Astrocyte of the hippocampus (primary cell): ENCODE measurements around the gene EML3.

ENCODE experiments used
- DNase-seq: peaks from one replicate; pipeline ENCODE4 v3.0.0; 2011; ENCODE audit warnings: low read depth, low spot score

Gene EML3

DNA sequence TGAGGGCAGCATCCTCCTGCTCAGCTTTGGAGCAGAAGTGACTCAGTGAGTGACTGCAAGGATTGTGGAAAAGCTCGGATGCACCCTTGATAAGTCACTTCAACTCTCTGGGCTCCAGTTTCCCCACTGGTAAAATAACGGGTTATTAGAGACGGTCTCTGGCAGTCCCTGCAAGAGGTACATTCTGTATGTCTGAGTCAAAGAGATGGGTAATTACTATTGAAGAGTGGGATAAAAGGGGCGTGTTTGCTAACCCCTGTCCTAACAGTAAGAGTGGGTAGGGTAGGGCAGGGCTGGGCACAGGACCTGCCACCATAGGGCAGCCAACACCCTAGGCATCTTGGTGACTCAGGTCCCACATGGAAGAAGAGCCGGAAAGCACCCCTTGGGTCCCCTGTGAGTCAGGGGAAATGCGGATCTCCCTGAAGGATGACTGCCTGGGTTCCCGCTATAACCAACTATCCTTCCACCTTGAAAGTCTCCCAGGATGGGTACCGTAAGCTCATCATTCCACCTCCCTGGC lies 58.7 kb downstream of the EML3 start:
- DNase-seq = no peak

DNA sequence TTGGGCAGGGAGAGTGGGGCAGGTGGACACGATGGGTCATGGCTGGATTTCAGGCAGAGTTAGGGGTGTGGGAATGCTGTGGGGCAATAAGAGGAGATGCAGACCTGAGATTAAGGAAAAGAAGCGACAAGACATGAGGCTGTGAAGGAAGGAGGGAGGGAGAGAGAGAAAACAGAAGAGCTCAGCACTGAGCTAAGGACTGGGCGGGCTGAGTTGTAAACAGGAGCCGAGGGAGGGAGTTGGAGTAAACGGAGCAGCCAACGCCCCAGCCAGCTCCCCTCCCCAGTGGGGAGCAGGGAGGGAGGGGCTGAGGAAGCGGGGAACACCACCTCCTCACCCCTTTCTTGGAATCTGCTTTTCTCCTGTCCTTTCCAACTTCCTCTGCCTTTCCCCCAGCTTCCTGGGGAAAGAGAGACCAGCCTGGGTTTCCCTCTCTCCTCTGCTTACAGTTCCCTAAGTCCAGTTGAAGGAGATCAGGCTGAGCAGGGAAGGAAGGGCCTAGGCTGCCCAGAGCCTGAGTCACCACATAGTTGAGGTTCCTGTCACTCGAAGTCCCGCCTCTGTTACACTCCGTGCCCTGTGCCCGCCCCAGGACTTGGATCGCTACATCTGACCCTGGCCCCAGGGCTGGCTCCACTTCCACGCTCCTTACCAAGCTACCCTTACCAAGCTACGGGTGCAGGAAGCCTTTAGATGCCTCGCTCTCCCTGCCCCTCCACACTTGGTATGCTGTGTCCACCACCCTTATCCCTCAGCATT lies 59.3 kb downstream of the EML3 start:
- peak; percentile 96 for DNase-seq

DNA sequence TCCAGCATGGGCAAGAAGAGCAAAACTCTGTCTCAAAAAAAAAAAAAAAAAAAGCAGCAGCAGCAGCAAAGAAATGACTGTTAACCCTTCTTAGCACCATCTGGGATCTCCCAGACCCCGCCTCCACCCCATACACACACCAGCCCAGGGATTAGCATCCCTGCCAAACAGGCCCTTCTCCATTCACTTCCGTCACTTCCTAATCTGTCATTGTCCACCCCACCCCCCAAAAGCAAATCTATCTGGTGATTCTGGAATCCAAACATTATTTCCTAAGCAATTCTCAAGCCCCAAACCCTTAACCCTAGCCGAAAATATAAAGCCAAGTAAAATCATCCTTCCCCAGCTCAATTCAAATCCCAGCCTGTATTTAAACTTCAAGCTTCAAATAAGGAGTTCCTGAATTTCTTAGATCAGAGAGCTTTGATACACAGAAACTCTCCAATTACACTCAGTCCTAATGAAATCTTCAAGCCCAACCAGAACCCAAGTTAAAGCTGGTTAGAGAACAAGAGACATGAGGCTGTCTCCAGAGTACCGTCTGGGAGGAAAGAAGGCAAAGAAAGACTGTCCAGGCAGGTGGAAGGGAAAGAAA lies 60.0 kb downstream of the EML3 start:
- DNase-seq = no peak
